SK-N-SH treated with all-trans-retinoic acid at 6 μM for 48 hours (cell line): Measurements from ENCODE around the gene OR10AD1.
A peak's percentile ranks its signal among the peaks of the same experiment; 100 is the strongest.

Experiments used
- ATAC-seq: fragments of 200-7000 bp; cut with Tn5 transposase; 3 replicates; pipeline ENCODE4 v1.9.1; 2020; ENCODE audit warnings: mild to moderate bottlenecking, moderate library complexity
- ARNTL ChIP-seq: fragments of 450-650 bp; formaldehyde crosslinking; IDR thresholded peaks from 2 replicates; pipeline ENCODE4 v1.5.0; 2020; ENCODE audit warnings: low read depth, mild to moderate bottlenecking, moderate library complexity, borderline replicate concordance
- BACH2 ChIP-seq: fragments of 250-450 bp; sonication (Bioruptor Pico); IDR thresholded peaks from 2 replicates; pipeline ENCODE4 v1.9.0; 2021; ENCODE audit warnings: mild to moderate bottlenecking, borderline replicate concordance
- CSDC2 ChIP-seq: fragments of 250-450 bp; sonication (Bioruptor Pico); IDR thresholded peaks from 2 replicates; pipeline ENCODE4 v1.5.0; 2020; ENCODE audit warnings: mild to moderate bottlenecking, moderate library complexity
- ESRRG ChIP-seq: fragments of 250-450 bp; sonication (Bioruptor Pico); IDR thresholded peaks from 2 replicates; pipeline ENCODE4 v1.6.1; 2021; ENCODE audit warnings: mild to moderate bottlenecking
- GLIS3 ChIP-seq: fragments of 250-450 bp; sonication (Bioruptor Pico); IDR thresholded peaks from 2 replicates; pipeline ENCODE4 v1.5.0; 2020; ENCODE audit warnings: mild to moderate bottlenecking, moderate library complexity
- ISL1 ChIP-seq: fragments of 250-450 bp; sonication (Bioruptor Pico); IDR thresholded peaks from 2 replicates; pipeline ENCODE4 v2.1.2; 2022; ENCODE audit warnings: mild to moderate bottlenecking, moderate library complexity
- OSR1 ChIP-seq: fragments of 250-450 bp; sonication (Bioruptor Pico); IDR thresholded peaks from 2 replicates; pipeline ENCODE4 v1.8.0; 2022; ENCODE audit warnings: moderate library complexity, mild to moderate bottlenecking, inconsistent platforms
- PPARA ChIP-seq: fragments of 250-450 bp; sonication (Bioruptor Pico); IDR thresholded peaks from 2 replicates; pipeline ENCODE4 v1.5.0; 2020; ENCODE audit warnings: mild to moderate bottlenecking, borderline replicate concordance
- SNAI2 ChIP-seq: fragments of 250-450 bp; sonication (Bioruptor Pico); IDR thresholded peaks from 2 replicates; pipeline ENCODE4 v1.5.0; 2020; ENCODE audit warnings: mild to moderate bottlenecking, moderate library complexity
- TCF4 ChIP-seq: fragments of 250-450 bp; sonication (Bioruptor Pico); IDR thresholded peaks from 2 replicates; pipeline ENCODE4 v1.8.0; 2021; ENCODE audit warnings: mild to moderate bottlenecking, moderate library complexity, borderline replicate concordance
- TOX ChIP-seq: fragments of 250-450 bp; sonication (Bioruptor Pico); IDR thresholded peaks from 2 replicates; pipeline ENCODE4 v1.8.0; 2021; ENCODE audit warnings: mild to moderate bottlenecking, moderate library complexity, borderline replicate concordance
- ZC3H10 ChIP-seq: fragments of 250-450 bp; sonication (Bioruptor Pico); IDR thresholded peaks from 2 replicates; pipeline ENCODE4 v1.5.1; 2021; ENCODE audit warnings: mild to moderate bottlenecking, moderate library complexity
- ZFP3 ChIP-seq: fragments of 250-450 bp; sonication (Bioruptor Pico); IDR thresholded peaks from 2 replicates; pipeline ENCODE4 v1.5.0; 2020; ENCODE audit warnings: mild to moderate bottlenecking, moderate library complexity
- ZFP30 ChIP-seq: fragments of 450-650 bp; formaldehyde crosslinking; IDR thresholded peaks from 2 replicates; pipeline ENCODE4 v1.5.0; 2022; ENCODE audit warnings: mild to moderate bottlenecking, moderate library complexity
- ZNF565 ChIP-seq: fragments of 450-650 bp; formaldehyde crosslinking; conservative IDR thresholded peaks from 2 replicates; pipeline ENCODE4 v1.5.0; 2020; ENCODE audit warnings: low read depth, mild to moderate bottlenecking, moderate library complexity
- ZNF70 ChIP-seq: fragments of 450-650 bp; formaldehyde crosslinking; IDR thresholded peaks from 2 replicates; pipeline ENCODE4 v1.5.0; 2020; ENCODE audit warnings: mild to moderate bottlenecking, moderate library complexity
- ZNF8 ChIP-seq: fragments of 450-650 bp; formaldehyde crosslinking; IDR thresholded peaks from 2 replicates; pipeline ENCODE4 v1.5.0; 2020; ENCODE audit warnings: mild to moderate bottlenecking, moderate library complexity
- TF ChIP-seq, protein P1 (sequence below): fragments of 250-450 bp; sonication (Bioruptor Pico); IDR thresholded peaks from 2 replicates; pipeline ENCODE4 v1.8.0; 2021; ENCODE audit warnings: low read depth, mild to moderate bottlenecking, moderate library complexity, borderline replicate concordance
- TF ChIP-seq, protein P2 (sequence below): fragments of 250-450 bp; sonication (Bioruptor Pico); IDR thresholded peaks from 2 replicates; pipeline ENCODE4 v1.5.1; 2020; ENCODE audit warnings: low read depth, mild to moderate bottlenecking, moderate library complexity
- TF ChIP-seq, protein P3 (sequence below): fragments of 250-450 bp; sonication (Bioruptor Pico); IDR thresholded peaks from 2 replicates; pipeline ENCODE4 v1.5.1; 2021; ENCODE audit warnings: mild to moderate bottlenecking, moderate library complexity
- TF ChIP-seq, protein P4 (sequence below): fragments of 250-450 bp; sonication (Bioruptor Pico); IDR thresholded peaks from 2 replicates; pipeline ENCODE4 v1.8.0; 2020; ENCODE audit warnings: mild to moderate bottlenecking, moderate library complexity, borderline replicate concordance
- TF ChIP-seq, protein P5 (sequence below): fragments of 250-450 bp; sonication (Bioruptor Pico); IDR thresholded peaks from 2 replicates; pipeline ENCODE4 v1.5.0; 2020; ENCODE audit warnings: mild to moderate bottlenecking, moderate library complexity

The OR10AD1 gene

DNA sequence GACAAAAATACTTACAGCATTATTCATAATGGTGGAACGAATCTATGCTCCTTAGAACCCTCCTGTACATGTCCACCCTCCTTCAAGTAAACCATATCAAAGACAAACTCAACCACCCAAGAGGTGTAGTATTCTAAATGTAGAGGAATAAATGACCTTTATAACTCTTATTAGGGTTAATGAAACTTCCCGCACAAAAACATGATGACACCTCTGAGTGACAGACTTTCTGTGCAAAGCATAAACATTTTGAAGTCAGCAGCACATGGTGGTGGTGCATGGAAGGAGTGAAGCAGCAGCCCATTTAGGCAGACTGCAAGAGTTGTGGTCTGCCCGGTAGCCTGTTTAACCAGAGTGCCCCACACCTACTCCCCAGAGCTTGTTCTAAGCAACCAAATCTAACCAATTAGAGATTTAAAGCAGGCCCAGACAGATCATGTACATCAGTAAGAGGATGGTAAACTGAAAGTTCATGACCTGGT is 45.2 kb downstream of the OR10AD1 start:
- ATAC-seq, result no peak; the same call in 2 of the 3 replicates
- TF ChIP-seq ISL1 (CRISPR knock-in tag), result no peak
- TF ChIP-seq, protein P1, sequence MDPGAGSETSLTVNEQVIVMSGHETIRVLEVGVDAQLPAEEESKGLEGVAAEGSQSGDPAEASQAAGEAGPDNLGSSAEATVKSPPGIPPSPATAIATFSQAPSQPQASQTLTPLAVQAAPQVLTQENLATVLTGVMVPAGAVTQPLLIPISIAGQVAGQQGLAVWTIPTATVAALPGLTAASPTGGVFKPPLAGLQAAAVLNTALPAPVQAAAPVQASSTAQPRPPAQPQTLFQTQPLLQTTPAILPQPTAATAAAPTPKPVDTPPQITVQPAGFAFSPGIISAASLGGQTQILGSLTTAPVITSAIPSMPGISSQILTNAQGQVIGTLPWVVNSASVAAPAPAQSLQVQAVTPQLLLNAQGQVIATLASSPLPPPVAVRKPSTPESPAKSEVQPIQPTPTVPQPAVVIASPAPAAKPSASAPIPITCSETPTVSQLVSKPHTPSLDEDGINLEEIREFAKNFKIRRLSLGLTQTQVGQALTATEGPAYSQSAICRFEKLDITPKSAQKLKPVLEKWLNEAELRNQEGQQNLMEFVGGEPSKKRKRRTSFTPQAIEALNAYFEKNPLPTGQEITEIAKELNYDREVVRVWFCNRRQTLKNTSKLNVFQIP (CRISPR knock-in tag), result no peak
- TF ChIP-seq GLIS3 (CRISPR knock-in tag), result no peak
- no peak for TF ChIP-seq TOX
- TF ChIP-seq TCF4 (CRISPR knock-in tag), result no peak
- no peak for TF ChIP-seq ARNTL (CRISPR knock-in tag)
- TF ChIP-seq, protein P2, sequence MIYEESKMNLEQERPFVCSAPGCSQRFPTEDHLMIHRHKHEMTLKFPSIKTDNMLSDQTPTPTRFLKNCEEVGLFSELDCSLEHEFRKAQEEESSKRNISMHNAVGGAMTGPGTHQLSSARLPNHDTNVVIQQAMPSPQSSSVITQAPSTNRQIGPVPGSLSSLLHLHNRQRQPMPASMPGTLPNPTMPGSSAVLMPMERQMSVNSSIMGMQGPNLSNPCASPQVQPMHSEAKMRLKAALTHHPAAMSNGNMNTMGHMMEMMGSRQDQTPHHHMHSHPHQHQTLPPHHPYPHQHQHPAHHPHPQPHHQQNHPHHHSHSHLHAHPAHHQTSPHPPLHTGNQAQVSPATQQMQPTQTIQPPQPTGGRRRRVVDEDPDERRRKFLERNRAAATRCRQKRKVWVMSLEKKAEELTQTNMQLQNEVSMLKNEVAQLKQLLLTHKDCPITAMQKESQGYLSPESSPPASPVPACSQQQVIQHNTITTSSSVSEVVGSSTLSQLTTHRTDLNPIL (CRISPR knock-in tag), result no peak
- TF ChIP-seq, protein P3, sequence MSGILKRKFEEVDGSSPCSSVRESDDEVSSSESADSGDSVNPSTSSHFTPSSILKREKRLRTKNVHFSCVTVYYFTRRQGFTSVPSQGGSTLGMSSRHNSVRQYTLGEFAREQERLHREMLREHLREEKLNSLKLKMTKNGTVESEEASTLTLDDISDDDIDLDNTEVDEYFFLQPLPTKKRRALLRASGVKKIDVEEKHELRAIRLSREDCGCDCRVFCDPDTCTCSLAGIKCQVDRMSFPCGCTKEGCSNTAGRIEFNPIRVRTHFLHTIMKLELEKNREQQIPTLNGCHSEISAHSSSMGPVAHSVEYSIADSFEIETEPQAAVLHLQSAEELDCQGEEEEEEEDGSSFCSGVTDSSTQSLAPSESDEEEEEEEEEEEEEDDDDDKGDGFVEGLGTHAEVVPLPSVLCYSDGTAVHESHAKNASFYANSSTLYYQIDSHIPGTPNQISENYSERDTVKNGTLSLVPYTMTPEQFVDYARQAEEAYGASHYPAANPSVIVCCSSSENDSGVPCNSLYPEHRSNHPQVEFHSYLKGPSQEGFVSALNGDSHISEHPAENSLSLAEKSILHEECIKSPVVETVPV (CRISPR knock-in tag), result no peak
- TF ChIP-seq ZFP30 (CRISPR knock-in tag), result no peak
- TF ChIP-seq ESRRG (CRISPR knock-in tag), result no peak
- no peak for TF ChIP-seq ZNF8
- TF ChIP-seq PPARA (CRISPR knock-in tag), result no peak
- no peak for TF ChIP-seq BACH2 (CRISPR knock-in tag)
- TF ChIP-seq SNAI2 (CRISPR knock-in tag), result no peak
- TF ChIP-seq ZNF565 (CRISPR knock-in tag), result no peak
- no peak for TF ChIP-seq OSR1 (CRISPR knock-in tag)
- no peak for TF ChIP-seq CSDC2 (CRISPR knock-in tag)
- TF ChIP-seq, all 23 proteins: peak for 0

DNA sequence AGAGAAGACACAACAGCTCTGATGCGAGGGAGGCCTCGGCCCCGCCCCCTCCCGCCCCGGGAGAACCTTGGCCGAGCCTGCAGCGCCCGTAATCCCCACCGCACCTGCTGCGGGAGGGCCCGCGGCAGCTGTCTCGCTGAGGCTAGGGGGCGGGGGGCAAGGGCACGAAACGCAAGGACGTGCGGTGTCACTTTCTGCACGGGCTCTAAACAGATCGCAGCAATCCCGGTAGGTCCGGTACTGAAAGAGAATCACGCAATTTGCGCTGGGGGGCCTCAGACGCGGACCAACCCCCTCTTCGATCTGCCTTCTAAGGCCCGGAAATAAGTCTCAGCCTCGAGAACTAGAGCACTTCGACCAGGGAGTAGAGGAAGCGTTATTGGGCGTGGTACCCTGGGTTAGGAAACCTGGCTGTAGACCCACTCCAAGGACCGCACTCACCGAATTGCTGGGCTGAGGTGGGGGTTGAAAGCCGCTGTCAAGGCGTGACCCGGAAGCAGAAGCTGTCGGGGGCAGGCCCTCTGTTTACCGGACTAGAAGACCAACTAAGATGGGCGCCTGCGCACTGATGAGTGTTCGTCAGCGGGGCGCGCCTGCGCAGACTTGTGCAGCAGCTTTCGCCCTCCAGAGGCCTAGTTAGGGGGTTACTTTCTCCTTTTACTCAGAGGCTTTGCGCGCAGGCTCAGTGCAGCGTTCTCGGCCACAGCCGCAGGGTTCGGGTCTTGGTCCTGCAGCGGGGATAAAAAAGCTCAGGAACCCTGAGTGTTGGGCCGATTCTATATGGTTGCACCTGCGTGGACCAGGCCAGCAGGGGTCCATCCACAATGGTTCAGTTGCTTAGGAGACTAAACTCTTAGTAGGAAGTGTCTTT is 45.8 kb downstream of the OR10AD1 start, which contains the start of gene ASB8:
Gene ASB8, minus strand, starts transcription at position 498 of the 871 bp plus-strand sequence. CDS start 4,019 bp downstream, outside the sequence.
- ATAC-seq, result peak; percentile 95
- TF ChIP-seq, protein P4, sequence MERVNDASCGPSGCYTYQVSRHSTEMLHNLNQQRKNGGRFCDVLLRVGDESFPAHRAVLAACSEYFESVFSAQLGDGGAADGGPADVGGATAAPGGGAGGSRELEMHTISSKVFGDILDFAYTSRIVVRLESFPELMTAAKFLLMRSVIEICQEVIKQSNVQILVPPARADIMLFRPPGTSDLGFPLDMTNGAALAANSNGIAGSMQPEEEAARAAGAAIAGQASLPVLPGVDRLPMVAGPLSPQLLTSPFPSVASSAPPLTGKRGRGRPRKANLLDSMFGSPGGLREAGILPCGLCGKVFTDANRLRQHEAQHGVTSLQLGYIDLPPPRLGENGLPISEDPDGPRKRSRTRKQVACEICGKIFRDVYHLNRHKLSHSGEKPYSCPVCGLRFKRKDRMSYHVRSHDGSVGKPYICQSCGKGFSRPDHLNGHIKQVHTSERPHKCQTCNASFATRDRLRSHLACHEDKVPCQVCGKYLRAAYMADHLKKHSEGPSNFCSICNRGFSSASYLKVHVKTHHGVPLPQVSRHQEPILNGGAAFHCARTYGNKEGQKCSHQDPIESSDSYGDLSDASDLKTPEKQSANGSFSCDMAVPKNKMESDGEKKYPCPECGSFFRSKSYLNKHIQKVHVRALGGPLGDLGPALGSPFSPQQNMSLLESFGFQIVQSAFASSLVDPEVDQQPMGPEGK (CRISPR knock-in tag), result peak; percentile 82; the same call in 1 of the 2 replicates
- TF ChIP-seq ZNF70, result no peak

DNA sequence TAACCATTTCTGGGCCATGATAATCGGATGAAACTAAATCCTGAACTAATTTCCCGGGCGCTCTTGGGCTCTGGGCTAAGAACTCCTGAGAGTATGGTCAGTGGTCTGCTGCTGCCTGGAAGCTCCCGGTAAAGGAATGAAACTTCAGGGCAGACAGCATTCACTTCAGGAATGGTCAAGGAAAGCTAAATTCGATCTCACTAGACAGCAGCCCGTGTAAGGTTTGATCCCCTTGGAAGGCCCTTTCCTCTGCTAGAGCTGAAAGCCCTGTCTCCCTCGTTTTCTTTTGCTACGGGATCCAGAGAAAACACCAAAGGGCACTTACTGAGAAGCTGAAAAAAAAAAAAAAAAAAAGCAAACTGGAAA is 46.5 kb downstream of the OR10AD1 start:
- ATAC-seq, result peak; percentile 26
- TF ChIP-seq ZNF70 (no peak), TCF4 (CRISPR knock-in tag) (no peak), ZFP3 (CRISPR knock-in tag) (no peak), ZNF8 (no peak), ZC3H10 (CRISPR knock-in tag) (no peak), BACH2 (CRISPR knock-in tag) (no peak), ZFP30 (CRISPR knock-in tag) (no peak), CSDC2 (CRISPR knock-in tag) (no peak), ZNF565 (CRISPR knock-in tag) (no peak)
- TF ChIP-seq, protein P4 (CRISPR knock-in tag), result no peak
- TF ChIP-seq, protein P3 (CRISPR knock-in tag), result no peak
- TF ChIP-seq, protein P5, sequence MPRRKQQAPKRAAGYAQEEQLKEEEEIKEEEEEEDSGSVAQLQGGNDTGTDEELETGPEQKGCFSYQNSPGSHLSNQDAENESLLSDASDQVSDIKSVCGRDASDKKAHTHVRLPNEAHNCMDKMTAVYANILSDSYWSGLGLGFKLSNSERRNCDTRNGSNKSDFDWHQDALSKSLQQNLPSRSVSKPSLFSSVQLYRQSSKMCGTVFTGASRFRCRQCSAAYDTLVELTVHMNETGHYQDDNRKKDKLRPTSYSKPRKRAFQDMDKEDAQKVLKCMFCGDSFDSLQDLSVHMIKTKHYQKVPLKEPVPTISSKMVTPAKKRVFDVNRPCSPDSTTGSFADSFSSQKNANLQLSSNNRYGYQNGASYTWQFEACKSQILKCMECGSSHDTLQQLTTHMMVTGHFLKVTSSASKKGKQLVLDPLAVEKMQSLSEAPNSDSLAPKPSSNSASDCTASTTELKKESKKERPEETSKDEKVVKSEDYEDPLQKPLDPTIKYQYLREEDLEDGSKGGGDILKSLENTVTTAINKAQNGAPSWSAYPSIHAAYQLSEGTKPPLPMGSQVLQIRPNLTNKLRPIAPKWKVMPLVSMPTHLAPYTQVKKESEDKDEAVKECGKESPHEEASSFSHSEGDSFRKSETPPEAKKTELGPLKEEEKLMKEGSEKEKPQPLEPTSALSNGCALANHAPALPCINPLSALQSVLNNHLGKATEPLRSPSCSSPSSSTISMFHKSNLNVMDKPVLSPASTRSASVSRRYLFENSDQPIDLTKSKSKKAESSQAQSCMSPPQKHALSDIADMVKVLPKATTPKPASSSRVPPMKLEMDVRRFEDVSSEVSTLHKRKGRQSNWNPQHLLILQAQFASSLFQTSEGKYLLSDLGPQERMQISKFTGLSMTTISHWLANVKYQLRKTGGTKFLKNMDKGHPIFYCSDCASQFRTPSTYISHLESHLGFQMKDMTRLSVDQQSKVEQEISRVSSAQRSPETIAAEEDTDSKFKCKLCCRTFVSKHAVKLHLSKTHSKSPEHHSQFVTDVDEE (CRISPR knock-in tag), result no peak
